ENCODE measurements around the gene STAB1.

Gene STAB1

GRCh38 chr3:52572221-52572620 lies 77.1 kb downstream of the STAB1 start:
- TF ChIP-seq CTCF (conservative IDR thresholded peaks at IDR 0.05), result no peak
- no peak overlapping the region for H3K27ac ChIP-seq

Data from VCaP (cell line).